Fibroblast of lung (primary cell): Measurements from ENCODE around the gene PIK3C2A. TPM values are rescaled to one million over a fixed set of nuclear protein-coding genes. Genes with fewer than 3 reads are reported as not detected.

Experiments used
- DNase-seq, 2 donors: peaks; one replicate each; pipeline versions ENCODE4 v3.0.0 to v3.0.0-alpha.2; 2010; ENCODE audit warnings: low read depth in 2 of 2
- H2AFZ ChIP-seq: 2 replicates; pipeline ENCODE4 v1.5.1; 2012; ENCODE audit warnings: low read length, control low read depth, inconsistent platforms
- H3K27ac ChIP-seq: 2 replicates; pipeline ENCODE4 v1.5.1; 2011; ENCODE audit warnings: low read length, control low read depth; ENCODE audit not compliant: insufficient read depth
- H3K27me3 ChIP-seq: 2 replicates; pipeline ENCODE4 v1.5.1; 2011; ENCODE audit warnings: mild to moderate bottlenecking, low read length; ENCODE audit not compliant: control insufficient read depth, insufficient read depth
- H3K36me3 ChIP-seq: 2 replicates; pipeline ENCODE4 v1.5.1; 2011; ENCODE audit warnings: low read length; ENCODE audit not compliant: control insufficient read depth, insufficient read depth
- H3K4me1 ChIP-seq: 2 replicates; pipeline ENCODE4 v1.5.1; 2011; ENCODE audit warnings: low read length; ENCODE audit not compliant: control insufficient read depth, insufficient read depth; ENCODE audit errors: extremely low read depth
- H3K4me2 ChIP-seq: 2 replicates; pipeline ENCODE4 v1.5.1; 2011; ENCODE audit warnings: low read length, control low read depth; ENCODE audit not compliant: insufficient read depth; ENCODE audit errors: extremely low read depth
- H3K4me3 ChIP-seq, 4 experiments: fragments of 200-600 bp in 1 of 4; sonication (generic) in 1 of 4; replicated peaks in 1 of 4; 2 replicates each; pipeline ENCODE4 v1.5.1; 2011 to 2016; ENCODE audit warnings: low read length in 4 of 4, low read depth in 3 of 4, mild to moderate bottlenecking in 3 of 4, control low read depth in 2 of 4, inconsistent platforms in 1 of 4, mixed read lengths in 1 of 4; ENCODE audit not compliant: insufficient read depth in 1 of 4; ENCODE audit errors: control extremely low read depth in 1 of 4
- H3K79me2 ChIP-seq: 2 replicates; pipeline ENCODE4 v1.5.1; 2012; ENCODE audit warnings: mild to moderate bottlenecking, low read length, inconsistent platforms; ENCODE audit not compliant: control insufficient read depth, insufficient read depth
- H3K9ac ChIP-seq: 2 replicates; pipeline ENCODE4 v1.5.1; 2011; ENCODE audit warnings: mild to moderate bottlenecking, low read length, control low read depth; ENCODE audit not compliant: insufficient read depth
- H3K9me3 ChIP-seq: 2 replicates; pipeline ENCODE4 v1.5.1; 2012; ENCODE audit warnings: low read depth, low read length; ENCODE audit not compliant: control insufficient read depth, insufficient read depth
- H4K20me1 ChIP-seq: 2 replicates; pipeline ENCODE4 v1.5.1; 2011; ENCODE audit warnings: low read length; ENCODE audit not compliant: control insufficient read depth, insufficient read depth; ENCODE audit errors: extremely low read depth
- CTCF ChIP-seq, 2 donors: IDR thresholded peaks in 1 of 2; conservative IDR thresholded peaks in 1 of 2; 1 replicate in 1 of 2; 2 replicates in 1 of 2; pipeline ENCODE4 v1.5.1; 2011 to 2012; ENCODE audit warnings: low read length in 2 of 2, control low read depth in 1 of 2, inconsistent platforms in 1 of 2, low read depth in 1 of 2, mild to moderate bottlenecking in 1 of 2
- EZH2 ChIP-seq: IDR thresholded peaks from 2 replicates; pipeline ENCODE4 v1.5.1; 2012; ENCODE audit warnings: low read length, control low read depth, mild to moderate bottlenecking; ENCODE audit errors: missing control alignments
- polyA plus RNA-seq, 2 donors: library from polyadenylated mRNA; depleted of rRNA in 1 of 2; stranded (reverse) in 1 of 2; unstranded in 1 of 2; fragments of >200 nt; gene quantifications; 2 replicates each; pipeline ENCODE4 v1.2.1, GENCODE V29; 2011 to 2012; ENCODE audit warnings: missing spikeins in 1 of 2
- total RNA-seq: library from RNA; depleted of rRNA; stranded (reverse); fragments of >200 nt; gene quantifications from 2 replicates; pipeline ENCODE4 v1.2.1, GENCODE V29; 2014

The PIK3C2A gene
- total and polyA plus RNA-seq, 2 donors (not counting 1 experiment from before 2014, with no cell fraction given), result 38.0 to 45.4 TPM

- DNase-seq, result no peak
- no peaks in the 10 kb centered on the region for H3K36me3 ChIP-seq
- no peak overlapping the region for H3K4me2 ChIP-seq
- no peaks in the 10 kb centered on the region for H3K79me2 ChIP-seq
- TF ChIP-seq CTCF (conservative IDR thresholded peaks at IDR 0.05 in 1 of 2, IDR thresholded peaks at IDR 0.05 in 1 of 2; ENCODE audit: low read depth in 1 of 2, low read length in 2 of 2) (no peak), EZH2 (no peak)
- no peaks in the 10 kb centered on the region for H3K9me3 ChIP-seq
- H2AFZ ChIP-seq, result no peak overlapping the region
- no peak overlapping the region for H3K27ac ChIP-seq
- no peaks in the 10 kb centered on the region for H3K4me1 ChIP-seq
- H3K27me3 ChIP-seq, result no peaks in the 10 kb centered on the region
- H3K4me3 ChIP-seq, result no peak overlapping the region
- H4K20me1 ChIP-seq, result no peaks in the 10 kb centered on the region
- H3K9ac ChIP-seq, result no peak overlapping the region
Measured at GRCh38 chr11:17218403-17218802, 10.6 kb upstream of the PIK3C2A start.

GRCh38 chr11:17217401-17217800, 9.6 kb upstream of the PIK3C2A start:
- H3K4me2 ChIP-seq, result no peak overlapping the region
- no peaks in the 10 kb centered on the region for H3K9me3 ChIP-seq
- H4K20me1 ChIP-seq, result no peaks in the 10 kb centered on the region
- no peaks in the 10 kb centered on the region for H3K79me2 ChIP-seq
- H3K9ac ChIP-seq, result no peak overlapping the region
- no peak overlapping the region for H2AFZ ChIP-seq
- no peaks in the 10 kb centered on the region for H3K4me1 ChIP-seq
- DNase-seq, result no peak
- TF ChIP-seq EZH2 (no peak), CTCF (conservative IDR thresholded peaks at IDR 0.05 in 1 of 2, IDR thresholded peaks at IDR 0.05 in 1 of 2; ENCODE audit: low read depth in 1 of 2, low read length in 2 of 2) (no peak)
- no peak overlapping the region for H3K27ac ChIP-seq
- H3K36me3 ChIP-seq, result no peaks in the 10 kb centered on the region
- H3K4me3 ChIP-seq, result no peak overlapping the region
- no peaks in the 10 kb centered on the region for H3K27me3 ChIP-seq

GRCh38 chr11:17214338-17214737, 6.6 kb upstream of the PIK3C2A start:
- no peak overlapping the region for H3K4me3 ChIP-seq
- no peak overlapping the region for H2AFZ ChIP-seq
- no peak overlapping the region for H3K9ac ChIP-seq
- H3K27me3 ChIP-seq, result no peaks in the 10 kb centered on the region
- no peak overlapping the region for H3K4me2 ChIP-seq
- H3K9me3 ChIP-seq, result no peaks in the 10 kb centered on the region
- TF ChIP-seq CTCF (conservative IDR thresholded peaks at IDR 0.05 in 1 of 2, IDR thresholded peaks at IDR 0.05 in 1 of 2; ENCODE audit: low read depth in 1 of 2, low read length in 2 of 2) (no peak), EZH2 (no peak)
- no peak for DNase-seq
- no peak overlapping the region for H3K27ac ChIP-seq
- no peaks in the 10 kb centered on the region for H3K36me3 ChIP-seq
- H3K79me2 ChIP-seq, result no peaks in the 10 kb centered on the region
- no peaks in the 10 kb centered on the region for H4K20me1 ChIP-seq
- no peaks in the 10 kb centered on the region for H3K4me1 ChIP-seq
